Measurements from ENCODE around the gene SLC48A1. TPM values are rescaled to one million over a fixed set of nuclear protein-coding genes. Genes with fewer than 3 reads are reported as not detected.

Gene SLC48A1
- total RNA-seq, 1 donor from 2014 or later: 13.0 TPM

- no peak for DNase-seq (ENCODE audit: low read depth, low spot score)
- no peak overlapping the region for H3K27ac Mint-ChIP-seq (ENCODE audit: unreplicated experiment)
- H3K9me3 Mint-ChIP-seq: no peaks in the 10 kb centered on the region
- no peaks in the 10 kb centered on the region for H3K27me3 Mint-ChIP-seq (ENCODE audit: low read depth)
- H3K4me3 Mint-ChIP-seq: no peak overlapping the region
- TF ChIP-seq, protein P1, sequence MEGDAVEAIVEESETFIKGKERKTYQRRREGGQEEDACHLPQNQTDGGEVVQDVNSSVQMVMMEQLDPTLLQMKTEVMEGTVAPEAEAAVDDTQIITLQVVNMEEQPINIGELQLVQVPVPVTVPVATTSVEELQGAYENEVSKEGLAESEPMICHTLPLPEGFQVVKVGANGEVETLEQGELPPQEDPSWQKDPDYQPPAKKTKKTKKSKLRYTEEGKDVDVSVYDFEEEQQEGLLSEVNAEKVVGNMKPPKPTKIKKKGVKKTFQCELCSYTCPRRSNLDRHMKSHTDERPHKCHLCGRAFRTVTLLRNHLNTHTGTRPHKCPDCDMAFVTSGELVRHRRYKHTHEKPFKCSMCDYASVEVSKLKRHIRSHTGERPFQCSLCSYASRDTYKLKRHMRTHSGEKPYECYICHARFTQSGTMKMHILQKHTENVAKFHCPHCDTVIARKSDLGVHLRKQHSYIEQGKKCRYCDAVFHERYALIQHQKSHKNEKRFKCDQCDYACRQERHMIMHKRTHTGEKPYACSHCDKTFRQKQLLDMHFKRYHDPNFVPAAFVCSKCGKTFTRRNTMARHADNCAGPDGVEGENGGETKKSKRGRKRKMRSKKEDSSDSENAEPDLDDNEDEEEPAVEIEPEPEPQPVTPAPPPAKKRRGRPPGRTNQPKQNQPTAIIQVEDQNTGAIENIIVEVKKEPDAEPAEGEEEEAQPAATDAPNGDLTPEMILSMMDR (conservative IDR thresholded peaks at IDR 0.05): no peak
- no peaks in the 10 kb centered on the region for H3K4me1 Mint-ChIP-seq
- H3K36me3 Mint-ChIP-seq (ENCODE audit: low read depth): peaks cover 10% of the 10 kb centered on the region
These were observed 14.7 kb downstream of the SLC48A1 start for GRCh38 chr12:47787596-47788319.

GRCh38 chr12:47789141-47789540 lies 16.1 kb downstream of the SLC48A1 start:
- TF ChIP-seq, protein P1 (conservative IDR thresholded peaks at IDR 0.05): no peak
- Mint-ChIP-seq H3K27ac (ENCODE audit: unreplicated experiment) (no peak overlapping the region), H3K4me1 (no peaks in the 10 kb centered on the region), H3K9me3 (no peaks in the 10 kb centered on the region), H3K27me3 (ENCODE audit: low read depth) (no peaks in the 10 kb centered on the region), H3K4me3 (no peak overlapping the region), H3K36me3 (ENCODE audit: low read depth) (peaks cover 9% of the 10 kb centered on the region)
- no peak for DNase-seq (ENCODE audit: low read depth, low spot score)

- TF ChIP-seq, protein P1 (conservative IDR thresholded peaks at IDR 0.05): no peak
- no peak overlapping the region for H3K4me3 Mint-ChIP-seq
- H3K9me3 Mint-ChIP-seq: no peaks in the 10 kb centered on the region
- H3K4me1 Mint-ChIP-seq: no peaks in the 10 kb centered on the region
- H3K36me3 Mint-ChIP-seq (ENCODE audit: low read depth): peaks cover 9% of the 10 kb centered on the region
- DNase-seq (ENCODE audit: low read depth, low spot score): no peak
- H3K27me3 Mint-ChIP-seq (ENCODE audit: low read depth): no peaks in the 10 kb centered on the region
- no peak overlapping the region for H3K27ac Mint-ChIP-seq (ENCODE audit: unreplicated experiment)
These were observed 16.9 kb downstream of the SLC48A1 start for GRCh38 chr12:47789712-47790489.

DNA sequence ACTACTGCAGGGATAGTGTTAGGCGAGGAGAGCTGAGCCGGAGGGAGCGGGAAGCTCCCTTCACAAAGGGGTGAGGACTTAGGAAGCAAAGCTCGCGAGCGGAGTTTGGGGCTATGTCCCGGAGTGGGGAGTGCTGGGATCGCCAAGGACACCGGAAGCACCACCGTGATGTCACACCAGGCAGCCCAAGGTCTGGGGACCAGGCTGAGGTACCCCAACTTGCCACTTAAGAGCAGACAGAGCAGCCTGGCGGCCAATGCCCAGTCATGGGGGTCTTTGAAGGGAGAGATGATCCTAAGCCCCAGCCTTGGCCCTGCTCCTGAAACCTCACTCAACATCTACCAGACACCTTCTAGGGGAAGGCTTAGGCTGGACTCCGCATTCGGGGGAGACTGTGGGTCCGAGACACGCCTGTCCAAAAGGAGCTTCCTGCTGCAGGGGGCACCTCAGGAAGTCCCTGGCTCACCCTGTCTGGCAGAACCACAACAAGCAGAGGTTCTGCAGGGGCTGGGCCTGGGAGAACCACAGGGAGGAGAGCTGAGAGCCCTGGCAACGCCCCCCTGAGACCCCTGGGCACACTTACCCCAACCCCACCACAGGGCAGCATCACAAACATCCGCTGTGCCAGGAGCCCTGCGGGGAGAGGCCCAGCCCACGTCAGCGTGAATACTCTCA lies 17.8 kb downstream of the SLC48A1 start:
- Mint-ChIP-seq H3K27me3 (ENCODE audit: low read depth) (no peaks in the 10 kb centered on the region), H3K27ac (ENCODE audit: unreplicated experiment) (no peak overlapping the region), H3K9me3 (no peaks in the 10 kb centered on the region), H3K4me1 (no peaks in the 10 kb centered on the region), H3K36me3 (ENCODE audit: low read depth) (peaks cover 9% of the 10 kb centered on the region), H3K4me3 (no peak overlapping the region)
- TF ChIP-seq, protein P1 (conservative IDR thresholded peaks at IDR 0.05): no peak
- no peak for DNase-seq (ENCODE audit: low read depth, low spot score)

DNA sequence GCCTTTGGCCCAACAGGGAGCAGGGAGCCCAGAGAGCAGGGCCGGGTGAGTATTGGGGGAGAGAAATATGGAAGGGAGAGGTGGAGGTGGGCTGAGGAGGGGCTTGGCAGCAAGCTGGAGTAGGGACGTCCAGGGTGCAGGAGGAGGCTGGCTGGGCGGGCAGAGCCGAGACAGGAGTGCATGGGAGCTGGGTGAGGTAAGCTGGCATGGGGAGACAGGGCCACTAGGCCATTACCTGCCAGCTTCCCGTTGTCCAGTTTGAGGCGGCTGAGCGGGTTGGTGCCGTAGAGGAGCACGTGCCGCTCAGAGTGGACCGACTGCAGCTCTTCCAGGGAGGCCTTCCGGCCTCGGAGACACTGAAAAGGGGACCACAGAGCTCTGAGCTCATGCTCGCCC lies 18.3 kb downstream of the SLC48A1 start:
- TF ChIP-seq, protein P1 (conservative IDR thresholded peaks at IDR 0.05): no peak
- H3K27ac Mint-ChIP-seq (ENCODE audit: unreplicated experiment): no peak overlapping the region
- H3K4me1 Mint-ChIP-seq: no peaks in the 10 kb centered on the region
- no peaks in the 10 kb centered on the region for H3K9me3 Mint-ChIP-seq
- H3K4me3 Mint-ChIP-seq: no peak overlapping the region
- peaks cover 9% of the 10 kb centered on the region for H3K36me3 Mint-ChIP-seq (ENCODE audit: low read depth)
- H3K27me3 Mint-ChIP-seq (ENCODE audit: low read depth): no peaks in the 10 kb centered on the region
- no peak for DNase-seq (ENCODE audit: low read depth, low spot score)
